Activated CD8-positive, alpha-beta memory T cell treated with anti-CD3 and anti-CD28 coated beads, Interleukin-2, amount 50 U/mL, for 4 hours (primary cell): Measurements from ENCODE around the gene BPHL.
"Not testable (repeated sequence)": the region's sequence is repeated elsewhere in the genome, so short reads cannot be mapped to it uniquely, and the experiment has no call there.

Source experiments
- DNase-seq: peaks from one replicate; pipeline ENCODE4 v3.0.0-alpha.2; 2020

Gene BPHL

GRCh38 chr6:3124667-3125066 is 6.2 kb downstream of the BPHL start:
- no peak for DNase-seq

DNA sequence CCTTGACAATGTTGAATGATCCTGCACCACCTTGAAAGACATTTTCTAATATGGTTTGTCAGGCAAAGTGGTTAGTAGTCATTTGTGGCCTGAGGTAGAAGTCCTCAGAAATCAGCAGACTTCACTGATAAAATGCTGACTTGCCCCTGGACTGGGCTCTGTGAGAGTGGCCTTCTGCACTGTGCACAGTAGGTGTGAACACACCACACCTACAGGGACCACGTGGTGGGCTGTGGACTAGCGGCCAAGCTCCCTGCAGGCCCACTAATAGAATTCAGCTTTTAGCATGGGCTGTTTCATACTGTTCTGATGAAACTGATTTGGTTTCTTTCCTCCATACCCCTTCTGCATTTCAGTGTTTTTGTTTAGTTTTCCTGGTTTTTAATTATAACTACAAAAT is 7.3 kb downstream of the BPHL start:
- DNase-seq: no peak

DNA sequence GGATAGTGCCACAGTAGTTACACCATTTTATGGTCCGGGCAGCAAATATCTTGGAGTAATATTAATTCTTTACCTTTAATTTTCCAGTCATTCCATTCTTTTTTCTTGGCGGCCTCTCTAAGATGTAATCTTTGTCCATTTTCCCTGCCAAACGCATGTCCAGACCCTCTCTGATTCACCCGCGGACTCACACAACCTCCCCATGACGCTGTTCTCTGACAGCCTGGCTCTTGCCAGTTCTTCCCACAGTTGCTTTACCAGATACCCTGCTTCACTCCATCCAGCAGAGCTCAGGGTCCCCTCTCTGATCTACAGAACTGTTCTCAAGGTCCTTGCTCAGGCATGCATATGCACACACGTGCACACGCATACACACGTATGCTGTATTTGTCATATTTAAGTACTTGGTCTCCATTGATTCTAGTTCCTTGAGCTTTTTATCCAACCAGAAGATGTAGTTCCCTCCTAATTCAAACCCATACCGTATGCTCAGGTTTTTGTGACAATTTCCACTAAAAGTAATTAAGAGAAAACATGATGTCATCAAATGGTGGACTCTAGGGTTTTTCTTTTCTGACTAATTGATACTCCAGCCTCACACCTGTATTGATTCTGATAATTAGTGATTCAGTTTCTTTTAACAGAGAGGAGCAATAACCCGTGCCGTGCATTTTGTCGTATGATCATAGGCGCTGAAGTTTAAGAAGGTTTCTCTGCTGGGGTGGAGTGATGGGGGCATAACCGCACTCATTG is 10.0 kb downstream of the BPHL start:
- no peak for DNase-seq

GRCh38 chr6:3131695-3132094 is 13.2 kb downstream of the BPHL start:
- DNase-seq: no peak

- no peak for DNase-seq
These were observed 15.0 kb downstream of the BPHL start for GRCh38 chr6:3133515-3133914.

DNA sequence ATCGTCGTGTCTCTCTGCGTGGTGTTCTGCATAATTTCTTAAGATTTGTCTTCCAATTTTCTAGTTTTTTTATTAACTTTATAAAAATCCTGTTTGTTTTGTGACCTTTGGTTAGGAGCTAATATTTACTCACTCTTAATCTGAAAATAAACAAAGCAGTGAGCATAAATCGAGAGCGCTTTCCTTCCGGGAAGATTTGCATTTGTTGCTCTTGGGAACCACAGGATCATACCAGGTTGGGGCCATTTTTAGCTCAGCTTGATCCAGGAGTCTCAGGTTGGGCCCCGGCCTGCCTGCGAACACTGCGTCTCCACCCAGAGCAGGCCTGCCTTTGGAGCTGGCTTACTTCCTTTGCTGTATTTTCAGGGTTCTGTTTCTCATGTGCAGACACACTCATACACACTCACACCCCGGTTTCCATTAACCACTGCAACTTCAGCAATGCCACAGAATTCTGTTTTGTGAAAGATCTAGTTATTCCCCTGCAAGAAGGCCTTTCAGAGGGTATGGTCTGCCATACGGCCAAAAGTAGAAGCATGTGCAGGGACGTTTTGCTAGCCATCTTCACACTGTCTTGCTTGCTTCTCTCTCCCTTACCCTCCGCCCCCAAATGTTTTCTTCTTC is 17.3 kb downstream of the BPHL start:
- no peak for DNase-seq

GRCh38 chr6:3136292-3137011 is 17.9 kb downstream of the BPHL start:
- no peak for DNase-seq

DNA sequence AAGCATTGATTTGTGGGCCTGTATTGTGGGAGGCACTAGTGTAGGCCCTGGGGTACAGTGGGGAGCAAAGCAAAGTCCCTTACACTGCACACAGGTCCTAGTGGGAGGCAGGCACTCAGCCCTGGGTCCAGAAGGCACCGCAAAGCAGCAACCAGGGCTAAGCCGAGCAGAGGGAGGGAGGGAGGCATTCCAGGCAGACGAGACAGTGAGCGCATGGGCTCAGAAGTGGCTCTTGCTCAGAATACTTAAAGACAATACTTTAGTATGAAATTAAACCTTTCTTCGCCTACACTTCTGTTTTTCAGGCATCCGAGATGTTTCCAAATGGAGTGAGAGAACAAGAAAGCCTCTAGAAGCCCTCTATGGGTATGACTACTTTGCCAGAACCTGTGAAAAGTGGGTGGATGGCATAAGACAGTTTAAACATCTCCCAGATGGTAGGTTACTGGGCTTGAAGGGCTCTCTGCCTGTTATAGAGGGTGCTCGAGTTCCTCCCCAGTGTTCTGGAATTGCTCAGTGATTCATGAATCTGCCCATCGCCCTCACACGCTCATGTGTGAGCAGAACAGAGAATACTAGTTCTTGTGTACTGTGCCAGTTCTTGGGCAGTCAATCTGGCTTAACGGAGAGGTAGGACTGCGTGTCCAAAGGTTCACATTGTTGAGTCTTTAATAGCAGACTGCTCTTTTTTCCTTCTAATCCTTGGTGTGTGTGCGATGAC is 18.7 kb downstream of the BPHL start:
- no peak for DNase-seq

GRCh38 chr6:3137873-3138272 is 19.4 kb downstream of the BPHL start:
- not testable (repeated sequence) for DNase-seq

DNA sequence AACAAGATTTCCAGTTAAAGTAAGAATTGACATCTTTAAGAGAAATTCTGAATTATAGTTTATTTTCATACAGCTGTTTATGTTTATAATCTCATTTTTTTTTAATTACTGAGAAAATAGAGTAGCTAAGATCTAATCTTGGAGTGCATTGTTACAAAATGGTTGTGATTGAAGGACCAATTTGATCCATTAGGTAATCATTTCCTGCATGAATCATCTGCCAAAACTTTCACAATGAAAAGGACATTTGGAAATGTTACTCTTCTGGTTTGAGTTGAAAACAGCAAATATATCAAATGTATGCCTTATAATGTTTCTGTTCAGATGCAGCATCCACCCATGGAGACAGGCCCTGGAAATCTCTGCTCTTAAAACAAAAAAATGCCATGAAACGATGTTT is 19.8 kb downstream of the BPHL start:
- no peak for DNase-seq

- no peak for DNase-seq
These were observed 20.8 kb downstream of the BPHL start for GRCh38 chr6:3139090-3139903.

- no peak for DNase-seq
These were observed 21.7 kb downstream of the BPHL start for GRCh38 chr6:3140201-3140600.

GRCh38 chr6:3142536-3142935 is 24.0 kb downstream of the BPHL start:
- DNase-seq: no peak

- DNase-seq: no peak
These were observed 24.6 kb downstream of the BPHL start for GRCh38 chr6:3143158-3143557.

DNA sequence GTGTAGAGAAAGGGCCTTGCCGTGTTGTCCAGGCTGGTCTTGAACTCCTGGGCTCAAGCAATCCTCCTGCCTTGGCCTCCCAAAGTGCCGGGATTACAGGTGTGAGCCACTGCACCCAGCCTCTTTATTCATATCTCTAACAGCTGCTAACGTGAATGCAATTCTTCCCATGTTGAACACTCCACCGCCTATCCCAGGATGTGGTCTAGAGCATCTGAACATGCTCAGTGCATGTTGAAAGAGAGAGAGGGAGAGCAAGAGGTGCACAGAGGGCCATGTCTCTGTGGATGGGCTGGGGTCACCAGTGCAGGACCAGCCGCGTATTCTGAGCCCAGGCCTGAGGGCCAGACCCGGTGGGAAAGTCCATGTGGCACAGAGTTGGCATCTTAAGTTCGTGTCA is 26.1 kb downstream of the BPHL start:
- no peak for DNase-seq

DNA sequence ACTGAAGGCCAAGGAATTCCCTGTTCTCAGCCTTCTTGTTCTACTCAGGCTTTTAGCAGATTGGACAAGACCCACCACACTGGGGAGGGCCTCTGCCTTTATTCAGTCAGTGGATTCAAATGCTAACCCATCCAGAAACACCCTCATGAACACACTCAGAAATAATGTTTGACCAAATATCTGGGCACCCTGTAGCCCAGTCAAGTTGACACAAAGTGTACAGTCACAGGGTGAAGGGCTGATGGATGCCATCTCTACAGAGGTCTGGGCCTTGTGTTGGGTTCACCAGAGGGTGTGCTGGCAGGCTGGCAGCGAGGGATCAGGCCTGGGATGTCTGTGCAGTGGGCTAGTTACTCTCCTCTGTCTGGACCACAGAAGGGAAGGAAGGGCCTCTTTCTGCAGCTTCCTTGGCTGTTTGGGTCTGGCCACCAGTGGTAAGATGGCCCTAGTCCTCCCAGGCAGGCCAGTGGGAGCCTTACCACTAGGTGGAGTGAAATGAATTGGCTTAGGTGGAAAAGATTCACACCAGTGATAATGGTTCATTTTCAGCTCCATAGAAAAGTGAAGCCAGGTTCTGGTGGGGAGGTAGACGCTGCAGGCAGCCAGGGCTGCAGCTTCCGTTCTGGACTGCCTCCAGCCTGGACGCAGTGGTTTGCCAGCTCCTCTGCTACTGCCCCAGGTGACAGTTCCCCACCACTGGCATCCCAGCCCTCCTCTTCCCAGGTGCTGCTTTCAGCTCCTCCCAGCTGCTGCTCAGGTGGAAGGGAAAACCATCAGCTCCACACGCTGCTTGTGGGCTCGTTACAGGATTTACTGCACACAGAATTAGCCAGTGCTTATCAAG is 29.6 kb downstream of the BPHL start:
- no peak for DNase-seq

DNA sequence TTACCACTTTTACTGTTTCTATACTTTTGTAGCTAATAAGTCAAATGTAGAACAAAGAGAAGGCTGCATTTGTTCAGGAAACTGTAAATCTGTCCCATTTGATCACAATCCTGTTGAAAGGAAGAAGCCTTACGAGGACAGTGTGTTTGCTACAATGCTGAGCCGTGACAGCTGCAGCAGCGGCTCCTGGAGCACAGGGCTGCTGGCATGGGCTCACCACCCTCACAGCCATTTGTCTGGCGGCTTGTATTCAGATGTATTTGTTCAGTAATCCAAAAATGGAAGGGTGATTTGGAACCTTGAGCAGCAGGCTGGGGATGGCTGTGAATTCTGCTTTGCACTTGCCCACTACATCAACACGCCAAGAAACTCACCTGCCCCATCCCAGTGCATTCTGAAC is 33.2 kb downstream of the BPHL start:
- DNase-seq: no peak

DNA sequence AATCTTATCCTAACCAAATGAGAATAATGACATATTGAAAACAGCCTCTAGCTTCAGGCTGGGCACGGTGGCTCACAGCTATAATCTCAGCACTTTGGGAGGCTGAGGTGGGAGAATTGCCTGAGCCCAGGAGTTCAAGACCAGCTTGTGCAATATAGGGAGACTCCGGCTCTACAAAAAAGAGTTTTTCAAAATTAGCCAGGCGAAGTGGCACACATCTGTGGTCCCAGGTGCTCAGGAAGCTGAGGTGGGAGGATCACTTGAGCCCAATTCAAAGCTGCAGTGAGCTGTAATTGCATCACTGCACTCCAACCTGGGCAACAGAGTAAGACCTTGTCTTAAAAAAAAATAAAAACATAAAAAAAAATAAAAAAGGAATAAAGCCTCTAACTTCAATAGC is 34.2 kb downstream of the BPHL start:
- no peak for DNase-seq

- not testable (repeated sequence) for DNase-seq
These were observed 36.9 kb downstream of the BPHL start for GRCh38 chr6:3155416-3155815.

GRCh38 chr6:3156184-3157130 is 37.9 kb downstream of the BPHL start:
- DNase-seq: peak; percentile 41
